GM12892 (cell line): Measurements from ENCODE around the gene CATSPERB.

ENCODE experiments used
- POLR2A ChIP-seq: IDR thresholded peaks from 2 replicates; pipeline ENCODE4 v1.6.1; 2011; ENCODE audit warnings: low read depth, low read length, control low read depth
- POLR2AphosphoS5 ChIP-seq: IDR thresholded peaks from 2 replicates; pipeline ENCODE4 v1.6.1; 2011; ENCODE audit warnings: low read depth, low read length, control low read depth
- TAF1 ChIP-seq: IDR thresholded peaks from 2 replicates; pipeline ENCODE4 v1.6.1; 2011; ENCODE audit warnings: low read depth, mild to moderate bottlenecking, control low read depth, low read length, borderline replicate concordance

- TF ChIP-seq POLR2A: no peak
- no peak for TF ChIP-seq TAF1
- no peak for TF ChIP-seq POLR2AphosphoS5
These were observed 14.9 kb downstream of the CATSPERB start for GRCh38 chr14:91716999-91717398.
